Left ventricle myocardium superior (tissue), 1 donor: ENCODE measurements around the gene EPHB2. TPM values are rescaled to one million over a fixed set of nuclear protein-coding genes. Genes with fewer than 3 reads are reported as not detected.

Experiments used
- ATAC-seq: fragments of 200-7000 bp; cut with Tn5 transposase; one replicate; pipeline ENCODE4 v1.9.1; 2020; ENCODE audit warnings: mild to moderate bottlenecking, moderate library complexity
- DNase-seq: peaks from one replicate; pipeline ENCODE4 v3.0.0-alpha.2; 2020
- intact Hi-C: fragments of 100-400 bp; cut with micrococcal nuclease; formaldehyde crosslinking; loops from one replicate; pipeline ENCODE4 v1.11.0; 2022
- total RNA-seq: library from RNA; stranded (reverse); fragmentation: NEBNext Ultra II Directional; extraction: Animal tissue kit (Norgen Biotek cat#: 25700); gene quantifications from one replicate; pipeline ENCODE4 v1.2.1, GENCODE V29; 2021
- donor health status: DM: no; HTN: yes; CAD: no; lungs with severe emphysema.

EPHB2 gene
- total RNA-seq, 1 donor from 2014 or later = 2.4 TPM

DNA sequence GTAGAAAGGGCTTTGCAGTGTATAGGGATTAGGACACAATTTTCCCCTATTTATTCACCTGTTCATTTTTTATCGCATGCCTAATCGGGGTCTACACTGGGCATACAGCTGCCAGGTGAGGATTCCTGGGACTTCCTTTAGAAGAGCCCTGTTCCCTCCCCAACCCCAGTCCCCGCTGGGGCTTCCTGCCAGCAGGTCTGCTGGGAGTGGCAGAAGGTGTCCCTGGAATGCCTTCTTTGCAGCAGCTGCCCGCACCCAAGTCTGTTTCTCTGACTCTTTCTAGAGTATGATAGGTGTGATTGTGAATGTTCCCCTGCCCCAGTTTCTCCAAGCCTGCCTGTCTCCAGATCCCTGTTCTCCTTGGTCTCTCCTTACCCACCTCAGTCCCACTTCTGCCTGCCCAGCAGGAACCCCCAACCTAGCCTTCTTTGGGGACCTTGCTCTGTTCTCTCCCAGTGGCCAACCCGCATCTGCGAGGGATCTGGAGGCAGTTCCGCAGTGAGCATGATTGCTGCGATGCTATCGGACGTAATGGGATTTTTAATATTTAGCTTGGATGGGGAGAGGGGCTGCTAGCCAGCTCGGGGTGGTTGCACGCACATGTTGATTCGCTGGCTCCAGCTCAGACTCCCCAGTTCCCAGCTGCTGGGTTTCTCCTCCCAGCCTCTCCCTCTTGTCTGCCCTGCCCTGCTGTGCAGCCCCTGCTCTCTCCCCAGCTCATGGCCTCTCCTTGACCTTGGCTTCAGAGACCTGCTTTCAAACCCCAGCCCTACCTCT is 79.8 kb downstream of the EPHB2 start:
- peak; percentile 66 for DNase-seq
- intact Hi-C loops = no loop called here
- peak; percentile 77 for ATAC-seq

- ATAC-seq (no peak), DNase-seq (no peak)
- intact Hi-C loops = no loop called here
Measured at GRCh38 chr1:22791831-22792347, 81.2 kb downstream of the EPHB2 start.

DNA sequence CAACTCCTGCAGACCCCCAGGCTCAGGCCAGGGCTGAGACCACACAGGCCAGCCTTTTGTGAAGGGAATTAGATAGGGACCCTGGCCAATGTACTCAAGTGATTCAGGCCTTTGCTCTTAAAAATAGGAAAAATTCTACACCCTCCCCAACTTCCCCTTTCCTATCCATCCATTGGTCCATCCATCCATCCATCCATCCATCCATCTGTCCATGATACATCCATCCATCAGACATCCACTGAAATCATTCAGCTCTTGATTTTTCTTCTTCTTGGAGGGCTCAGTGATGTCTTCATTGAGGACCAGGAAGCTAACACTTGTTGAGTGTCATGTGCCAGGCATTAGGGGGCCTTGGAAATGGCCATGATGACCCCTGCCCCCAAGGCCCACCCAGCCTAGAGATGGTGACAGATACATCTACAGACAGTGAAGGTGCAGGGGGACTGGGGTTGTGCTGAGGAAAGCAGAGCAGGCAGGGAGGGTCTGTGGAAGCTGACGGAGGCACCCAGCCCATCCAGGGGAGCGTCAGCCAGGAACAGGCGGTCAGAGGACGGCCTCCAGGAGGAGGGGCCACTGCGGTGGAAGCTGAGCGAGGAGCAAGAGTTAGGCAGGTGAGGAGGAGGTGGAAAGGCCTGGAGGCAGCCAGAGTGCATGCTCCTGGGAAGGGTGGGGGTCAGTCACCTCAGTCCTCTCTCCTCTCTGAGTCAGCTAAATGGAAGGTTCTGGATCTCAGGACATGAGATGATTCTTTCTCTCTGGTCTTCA is 81.9 kb downstream of the EPHB2 start:
- DNase-seq (no peak), ATAC-seq (no peak)
- intact Hi-C loops = no loop called here

GRCh38 chr1:22793647-22794046 is 83.0 kb downstream of the EPHB2 start:
- no peak for DNase-seq
- no peak for ATAC-seq
- intact Hi-C loops = no loop called here

DNA sequence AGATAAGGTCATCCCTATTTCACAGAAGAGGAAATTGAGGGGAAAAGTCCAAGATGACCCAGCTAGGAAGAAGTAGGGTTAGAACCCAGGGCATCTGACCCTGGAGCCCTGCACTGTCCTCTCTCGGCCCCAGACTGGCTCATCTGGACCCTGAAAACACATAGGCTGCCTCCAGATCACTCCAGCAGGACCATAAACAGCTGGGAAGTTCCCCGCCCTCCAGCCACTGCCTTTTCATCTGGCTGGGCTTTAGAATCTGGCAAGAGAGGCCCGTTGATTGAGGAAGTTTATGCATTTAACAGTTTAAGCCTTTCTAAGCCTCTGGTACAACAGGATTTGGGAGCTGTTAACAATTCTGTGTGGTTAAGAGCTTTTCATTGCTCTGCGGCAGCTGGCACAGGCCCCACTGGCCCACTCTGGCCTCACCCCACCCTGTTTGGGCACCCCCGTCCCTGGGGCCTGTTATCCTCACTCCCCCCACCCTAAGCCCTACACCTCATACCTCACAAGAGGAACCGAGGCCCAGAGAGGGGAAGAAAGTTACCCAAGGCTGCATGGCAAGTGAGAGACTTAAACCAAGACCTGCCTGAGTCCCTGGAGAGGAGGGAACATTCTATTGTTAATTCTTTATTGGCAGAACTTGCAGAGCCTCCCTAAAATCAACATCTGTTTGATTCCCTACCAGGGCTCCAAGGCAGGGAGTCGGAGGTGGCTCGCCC is 84.2 kb downstream of the EPHB2 start:
- intact Hi-C loops = no loop called here
- peak; percentile 50 for ATAC-seq
- DNase-seq = peak; percentile 49

- no peak for DNase-seq
- no peak for ATAC-seq
- intact Hi-C loops = no loop called here
Measured at GRCh38 chr1:22795366-22795714, 84.7 kb downstream of the EPHB2 start.

DNA sequence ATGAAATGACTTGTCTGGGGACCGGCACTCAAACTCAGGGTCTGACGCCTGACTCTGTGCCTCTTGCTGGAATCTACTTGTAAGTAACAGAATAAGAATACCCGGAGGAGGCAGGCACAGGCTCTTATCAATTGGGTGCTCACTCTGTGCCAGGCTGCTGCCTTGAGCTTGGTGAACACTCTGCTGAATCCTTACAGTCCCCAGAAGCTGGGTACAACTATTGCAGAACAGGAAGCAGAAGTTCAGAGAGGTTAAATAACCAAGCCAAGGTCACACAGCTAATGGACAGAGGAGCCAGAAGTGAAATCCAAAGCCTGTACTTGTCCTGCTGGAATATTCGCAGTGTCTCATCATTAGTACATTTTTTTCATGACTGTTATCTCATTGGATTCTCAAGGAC is 86.0 kb downstream of the EPHB2 start:
- intact Hi-C loops = no loop called here
- no peak for ATAC-seq
- no peak for DNase-seq

DNA sequence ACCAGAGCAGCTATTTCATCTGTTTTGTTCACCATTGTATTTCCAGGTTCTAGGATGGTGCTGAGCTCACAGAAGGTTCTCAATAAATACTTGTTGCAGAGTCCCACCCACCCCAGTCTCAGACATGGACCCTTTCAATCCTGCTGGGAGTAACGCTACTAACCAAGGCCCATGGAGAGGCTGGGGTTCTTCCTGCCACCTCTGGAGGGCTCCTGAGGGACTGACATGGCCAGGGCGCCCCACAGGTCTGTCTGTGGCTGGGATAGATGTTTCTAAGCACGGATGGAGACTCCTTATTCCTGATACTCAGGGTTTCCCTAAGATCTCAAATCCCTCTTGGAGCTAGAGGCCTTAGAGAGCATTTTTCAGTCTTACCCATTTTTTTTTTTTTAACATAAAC is 87.4 kb downstream of the EPHB2 start:
- intact Hi-C loops = no loop called here
- ATAC-seq (no peak), DNase-seq (no peak)

- ATAC-seq (no peak), DNase-seq (no peak)
Measured at GRCh38 chr1:22799971-22800370, 89.3 kb downstream of the EPHB2 start.

DNA sequence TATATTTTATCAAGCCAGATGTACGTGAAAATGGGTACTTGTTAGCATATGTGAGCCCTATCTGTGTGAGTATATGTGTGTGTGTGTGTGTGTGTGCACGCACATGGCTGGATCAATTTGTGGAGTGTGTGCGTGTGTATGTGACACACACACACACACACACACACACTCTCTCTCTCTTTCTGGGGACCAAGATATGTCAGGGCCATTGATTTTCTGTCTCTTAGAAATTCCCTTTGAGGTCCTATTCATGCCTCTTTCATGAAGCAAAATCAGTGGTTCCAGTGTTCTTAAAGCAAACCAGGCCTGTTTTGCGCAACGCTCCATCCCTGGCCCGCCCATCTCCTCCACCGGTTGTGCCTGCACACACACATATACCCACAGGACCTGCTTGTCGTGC is 90.0 kb downstream of the EPHB2 start:
- intact Hi-C loops = no loop called here
- DNase-seq = no peak
- no peak for ATAC-seq

More at GRCh38 chr1:22799971-22800370, 89.3 kb downstream of the EPHB2 start:
- intact Hi-C loops = no loop called here

- intact Hi-C loops = no loop called here
- no peak for ATAC-seq
- no peak for DNase-seq
Measured at GRCh38 chr1:22801347-22801746, 90.7 kb downstream of the EPHB2 start.

GRCh38 chr1:22801761-22802160 is 91.1 kb downstream of the EPHB2 start:
- intact Hi-C loops = no loop called here

GRCh38 chr1:22803833-22804232 is 93.2 kb downstream of the EPHB2 start:
- intact Hi-C loops = no loop called here
- DNase-seq (no peak), ATAC-seq (no peak)

More at GRCh38 chr1:22801761-22802160, 91.1 kb downstream of the EPHB2 start:
- DNase-seq = no peak
- no peak for ATAC-seq

- intact Hi-C loops = no loop called here
- DNase-seq = no peak
Measured at GRCh38 chr1:22804406-22804805, 93.8 kb downstream of the EPHB2 start.

GRCh38 chr1:22804969-22805671 is 94.5 kb downstream of the EPHB2 start:
- ATAC-seq (no peak), DNase-seq (no peak)
- intact Hi-C loops = no loop called here

More at GRCh38 chr1:22804406-22804805, 93.8 kb downstream of the EPHB2 start:
- ATAC-seq = no peak

GRCh38 chr1:22805672-22806038 is 95.0 kb downstream of the EPHB2 start:
- no peak for DNase-seq
- no peak for ATAC-seq
- intact Hi-C loops = no loop called here

DNA sequence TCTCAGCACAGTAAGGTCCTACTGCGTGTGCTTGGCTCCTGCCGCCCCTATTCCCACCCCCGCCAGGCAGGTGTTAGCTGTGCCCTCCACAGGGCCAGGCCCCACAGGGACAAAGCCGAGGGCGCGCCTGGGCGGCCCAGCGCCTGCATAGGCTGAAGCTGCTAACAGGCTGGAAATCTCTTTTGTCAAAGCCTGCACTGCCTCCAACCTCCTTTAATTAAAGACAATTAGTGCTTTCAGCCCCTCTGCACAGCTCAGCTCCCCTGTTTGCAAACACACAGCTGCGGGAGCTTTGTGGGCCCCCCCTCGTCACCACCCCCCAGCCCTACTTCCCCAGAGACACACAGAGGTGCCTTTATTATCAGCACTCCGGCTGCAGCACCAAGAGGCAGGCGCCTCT is 95.9 kb downstream of the EPHB2 start:
- ATAC-seq (no peak), DNase-seq (no peak)
- intact Hi-C loops = no loop called here

DNA sequence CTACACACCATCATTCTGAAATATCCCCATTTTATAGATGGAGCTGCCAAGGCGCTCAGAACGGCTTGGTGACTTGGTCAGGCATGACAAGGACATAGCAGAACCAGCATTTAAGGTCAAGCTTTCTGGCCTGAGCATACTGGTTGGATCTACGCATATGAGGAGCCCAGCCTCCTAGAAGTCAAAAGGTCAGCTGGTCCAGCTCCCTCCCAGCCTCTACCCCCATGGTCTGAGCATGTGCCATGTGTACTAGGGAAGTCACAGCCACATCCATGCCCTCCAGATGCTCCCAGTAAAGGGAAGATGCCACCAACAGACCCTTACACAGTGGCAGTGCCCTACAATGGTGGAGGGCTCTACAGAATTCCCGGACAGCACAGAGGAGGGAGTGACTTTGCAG is 96.7 kb downstream of the EPHB2 start:
- intact Hi-C loops = no loop called here
- no peak for DNase-seq
- no peak for ATAC-seq

DNA sequence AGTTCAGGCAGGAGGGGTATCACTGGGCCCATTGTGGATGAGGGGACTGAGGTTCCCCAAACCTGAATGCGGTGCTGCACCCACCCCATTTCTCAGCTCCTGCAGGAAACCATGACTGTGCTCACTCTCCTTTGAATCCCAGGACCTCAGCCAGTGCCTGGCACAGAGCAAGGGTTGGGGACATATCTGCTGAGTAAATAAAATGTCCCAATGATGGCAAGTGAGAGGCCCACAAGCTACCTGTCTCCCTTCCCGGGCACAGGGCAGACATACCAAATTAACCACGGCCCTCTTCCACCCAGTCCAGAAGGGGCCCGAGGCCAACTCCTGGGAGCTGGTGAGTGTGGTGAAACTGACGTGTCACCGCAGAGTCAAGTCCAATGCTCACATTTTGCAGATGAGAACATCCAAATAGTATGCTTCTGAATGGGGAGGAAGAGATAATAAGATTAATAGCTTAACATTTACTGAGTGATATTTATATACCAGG is 97.6 kb downstream of the EPHB2 start:
- DNase-seq (no peak), ATAC-seq (peak; percentile 54)
- intact Hi-C loops = no loop called here
